ENCODE data around the gene CD247. TPM values are rescaled to one million over a fixed set of nuclear protein-coding genes. Genes with fewer than 3 reads are reported as not detected.

Gene CD247
- total RNA-seq, 4 donors from 2014 or later: 1.5 to 6.4 (median 3.4) TPM; not detected in 1

DNA sequence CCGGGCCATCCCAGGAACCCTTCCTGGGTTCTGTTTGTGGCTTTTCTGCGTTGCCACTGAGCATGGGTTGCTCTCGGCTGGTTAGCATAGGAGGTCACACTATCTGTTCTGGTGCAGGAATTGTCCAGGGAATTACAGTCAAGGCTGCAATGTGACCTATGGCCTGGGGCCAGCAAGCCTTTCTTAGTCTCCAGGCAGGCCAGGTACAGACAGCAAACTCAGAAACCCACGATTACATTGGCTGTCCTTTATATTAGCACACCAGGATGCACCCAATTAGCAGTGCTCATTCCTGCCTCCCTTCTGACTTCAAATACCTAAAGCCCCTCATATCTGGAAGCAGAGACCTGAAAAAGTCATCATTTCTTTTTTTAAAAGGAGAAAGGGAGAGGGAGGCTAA, 55.2 kb downstream of the CD247 start:
- WGBS, 2 donors (ENCODE audit: low coverage in 1 of 2): 72% methylated on average over 4 of the region's 4 CpGs; no CpG with 5 or more reads in 1 of the 2 donors
- DNase-seq: no peak

DNA sequence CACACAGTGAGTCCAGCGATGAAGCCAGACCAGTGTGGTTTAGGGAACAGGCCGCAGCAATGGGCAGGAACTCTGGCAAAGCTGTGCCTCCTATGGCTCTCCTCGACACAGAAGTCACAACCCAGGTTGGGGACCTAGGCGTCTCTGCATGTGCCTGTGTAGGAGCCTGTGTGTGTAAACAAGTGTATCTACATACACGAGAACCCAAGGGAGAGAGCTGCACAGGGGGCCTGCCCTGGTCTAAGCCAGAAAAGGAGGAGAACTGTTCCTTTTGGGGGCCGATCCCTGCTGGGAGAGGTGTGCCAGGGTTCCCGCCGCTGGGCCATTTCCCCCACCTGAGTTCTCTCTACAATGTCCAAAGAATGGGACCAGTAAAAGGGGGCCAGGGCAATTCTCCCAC, 56.0 kb downstream of the CD247 start:
- Histone ChIP-seq H3K9me3 (no peaks in the 10 kb centered on the region), H3K36me3 (no peaks in the 10 kb centered on the region), H3K27me3 (no peaks in the 10 kb centered on the region), H3K4me1 (no peaks in the 10 kb centered on the region), H3K4me3 (no peak overlapping the region), H3K27ac (no peak overlapping the region)
- in situ Hi-C loops (cut with MboI; ENCODE audit: low pct_ligation_motif_present in 1 of 4, low pct_unique_long_range_greater_than_20kb in 1 of 4, low sequenced_read_pairs in 3 of 4): no loop called here
- 67 to 91% methylated on average over 1 to 8 of the region's 8 CpGs for WGBS, 2 donors (ENCODE audit: low coverage in 1 of 2)
- no peak for DNase-seq
- intact Hi-C loops (cut with DNase I; ENCODE audit: low total_unique reads): no loop called here
- no peak for TF ChIP-seq EP300 (IDR thresholded peaks at IDR 0.05; ENCODE audit: low read depth)
- TF ChIP-seq, protein P1, sequence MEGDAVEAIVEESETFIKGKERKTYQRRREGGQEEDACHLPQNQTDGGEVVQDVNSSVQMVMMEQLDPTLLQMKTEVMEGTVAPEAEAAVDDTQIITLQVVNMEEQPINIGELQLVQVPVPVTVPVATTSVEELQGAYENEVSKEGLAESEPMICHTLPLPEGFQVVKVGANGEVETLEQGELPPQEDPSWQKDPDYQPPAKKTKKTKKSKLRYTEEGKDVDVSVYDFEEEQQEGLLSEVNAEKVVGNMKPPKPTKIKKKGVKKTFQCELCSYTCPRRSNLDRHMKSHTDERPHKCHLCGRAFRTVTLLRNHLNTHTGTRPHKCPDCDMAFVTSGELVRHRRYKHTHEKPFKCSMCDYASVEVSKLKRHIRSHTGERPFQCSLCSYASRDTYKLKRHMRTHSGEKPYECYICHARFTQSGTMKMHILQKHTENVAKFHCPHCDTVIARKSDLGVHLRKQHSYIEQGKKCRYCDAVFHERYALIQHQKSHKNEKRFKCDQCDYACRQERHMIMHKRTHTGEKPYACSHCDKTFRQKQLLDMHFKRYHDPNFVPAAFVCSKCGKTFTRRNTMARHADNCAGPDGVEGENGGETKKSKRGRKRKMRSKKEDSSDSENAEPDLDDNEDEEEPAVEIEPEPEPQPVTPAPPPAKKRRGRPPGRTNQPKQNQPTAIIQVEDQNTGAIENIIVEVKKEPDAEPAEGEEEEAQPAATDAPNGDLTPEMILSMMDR (IDR thresholded peaks at IDR 0.05): no peak
- TF ChIP-seq POLR2A (IDR thresholded peaks at IDR 0.05): no peak
- no peak for TF ChIP-seq POLR2AphosphoS5 (IDR thresholded peaks at IDR 0.05)

More for the DNA sequence above, 55.2 kb downstream of the CD247 start:
- Histone ChIP-seq H3K4me1 (no peaks in the 10 kb centered on the region), H3K27ac (no peak overlapping the region), H3K27me3 (no peaks in the 10 kb centered on the region), H3K4me3 (no peak overlapping the region), H3K36me3 (no peaks in the 10 kb centered on the region), H3K9me3 (no peaks in the 10 kb centered on the region)
- intact Hi-C loops (cut with DNase I; ENCODE audit: low total_unique reads) (no loop called here), in situ Hi-C loops (cut with MboI; ENCODE audit: low pct_ligation_motif_present in 1 of 4, low pct_unique_long_range_greater_than_20kb in 1 of 4, low sequenced_read_pairs in 3 of 4) (no loop called here)
- no peak for TF ChIP-seq EP300 (IDR thresholded peaks at IDR 0.05; ENCODE audit: low read depth)
- TF ChIP-seq POLR2AphosphoS5 (IDR thresholded peaks at IDR 0.05): no peak
- TF ChIP-seq, protein P1 (IDR thresholded peaks at IDR 0.05): no peak
- TF ChIP-seq POLR2A (IDR thresholded peaks at IDR 0.05): no peak

DNA sequence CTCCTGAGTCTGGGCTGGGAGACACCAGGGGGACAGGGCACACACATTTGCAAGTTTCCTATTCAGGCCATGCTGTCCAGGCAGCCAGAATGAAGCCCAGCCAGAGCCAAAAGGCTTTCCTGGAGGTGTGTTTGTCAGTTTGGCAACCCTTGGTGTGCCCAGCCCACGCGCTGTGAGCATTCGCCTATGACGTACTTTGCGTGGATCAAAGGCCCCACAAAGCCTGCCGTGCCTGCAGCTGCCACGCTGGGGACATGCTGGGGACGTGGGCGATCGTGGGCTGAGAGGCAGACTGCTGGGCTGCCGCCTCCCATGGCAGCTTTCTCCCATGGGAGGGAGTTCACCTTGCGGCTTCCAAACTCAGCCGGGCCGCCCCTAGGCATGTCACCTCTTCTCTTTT, 57.5 kb downstream of the CD247 start:
- intact Hi-C loops (cut with DNase I; ENCODE audit: low total_unique reads): no loop called here
- Histone ChIP-seq H3K27ac (no peak overlapping the region), H3K27me3 (no peaks in the 10 kb centered on the region), H3K4me1 (peaks cover 0 to 6% (median under 1%) of the 10 kb centered on the region in 4 donors), H3K4me3 (no peak overlapping the region), H3K36me3 (no peaks in the 10 kb centered on the region), H3K9me3 (no peaks in the 10 kb centered on the region)
- no peak for DNase-seq
- no peak for TF ChIP-seq POLR2A (IDR thresholded peaks at IDR 0.05)
- TF ChIP-seq, protein P1 (IDR thresholded peaks at IDR 0.05): no peak
- TF ChIP-seq EP300 (IDR thresholded peaks at IDR 0.05; ENCODE audit: low read depth): no peak
- TF ChIP-seq POLR2AphosphoS5 (IDR thresholded peaks at IDR 0.05): no peak
- in situ Hi-C loops (cut with MboI; ENCODE audit: low pct_ligation_motif_present in 1 of 4, low pct_unique_long_range_greater_than_20kb in 1 of 4, low sequenced_read_pairs in 3 of 4): no loop called here
- 83% methylated on average over 14 of the region's 14 CpGs; no CpG with 5 or more reads in 1 of the 2 donors for WGBS, 2 donors (ENCODE audit: low coverage in 1 of 2)

DNA sequence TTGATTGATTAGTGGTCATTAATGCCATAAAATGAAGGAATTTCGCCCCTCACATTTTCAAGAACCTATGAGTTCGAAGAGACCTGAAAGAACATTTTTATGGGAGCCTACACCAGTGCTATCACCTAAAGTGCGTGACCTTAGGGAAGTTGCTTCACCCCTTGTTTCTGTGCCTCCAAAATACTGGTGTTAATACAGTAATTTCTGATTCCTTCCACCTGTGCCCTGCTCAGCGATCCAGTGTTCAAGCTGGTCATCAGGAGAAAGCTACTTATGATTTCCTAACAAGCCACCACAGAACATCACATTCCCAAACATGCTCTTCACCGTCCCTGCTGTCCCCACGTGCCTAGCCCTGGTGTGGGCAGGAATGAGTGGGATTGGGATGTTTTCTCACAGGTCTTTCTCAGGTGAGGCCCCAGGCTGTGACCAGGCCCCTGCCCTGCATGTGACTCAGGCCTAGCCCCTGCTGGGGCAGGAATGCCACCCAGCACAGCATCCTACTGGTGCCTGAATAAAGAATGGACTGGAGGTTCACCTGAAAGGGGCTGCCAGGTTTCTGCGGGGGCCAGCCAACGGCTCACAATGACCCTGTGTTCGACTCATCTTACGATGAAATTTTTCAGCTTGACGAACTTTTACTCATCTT, 60.3 kb downstream of the CD247 start:
- Histone ChIP-seq H3K9me3 (no peaks in the 10 kb centered on the region), H3K4me3 (no peak overlapping the region), H3K27ac (no peak overlapping the region), H3K27me3 (no peaks in the 10 kb centered on the region), H3K4me1 (peaks cover 4 to 14% (median 9%) of the 10 kb centered on the region in 4 donors), H3K36me3 (no peaks in the 10 kb centered on the region)
- no peak for DNase-seq
- in situ Hi-C loops (cut with MboI; ENCODE audit: low pct_ligation_motif_present in 1 of 4, low pct_unique_long_range_greater_than_20kb in 1 of 4, low sequenced_read_pairs in 3 of 4): no loop called here
- intact Hi-C loops (cut with DNase I; ENCODE audit: low total_unique reads): no loop called here
- WGBS, 2 donors (ENCODE audit: low coverage in 1 of 2): 88% methylated on average over 10 to 11 of the region's 11 CpGs
- TF ChIP-seq EP300 (IDR thresholded peaks at IDR 0.05; ENCODE audit: low read depth): no peak
- TF ChIP-seq POLR2A (IDR thresholded peaks at IDR 0.05): no peak
- TF ChIP-seq, protein P1 (IDR thresholded peaks at IDR 0.05): no peak
- TF ChIP-seq POLR2AphosphoS5 (IDR thresholded peaks at IDR 0.05): no peak

Measured in transverse colon (tissue), 4 donors.